NCI-H748 (cell line): Measurements from ENCODE around the gene CABP4.
"Not testable (repeated sequence)": the region's sequence is repeated elsewhere in the genome, so short reads cannot be mapped to it uniquely, and the experiment has no call there.

ENCODE experiments used
- DNase-seq: peaks from one replicate; lab custom pipeline; 2025; ENCODE audit not compliant: unreplicated experiment; lab: John Stamatoyannopoulos, UW

CABP4 gene

DNA sequence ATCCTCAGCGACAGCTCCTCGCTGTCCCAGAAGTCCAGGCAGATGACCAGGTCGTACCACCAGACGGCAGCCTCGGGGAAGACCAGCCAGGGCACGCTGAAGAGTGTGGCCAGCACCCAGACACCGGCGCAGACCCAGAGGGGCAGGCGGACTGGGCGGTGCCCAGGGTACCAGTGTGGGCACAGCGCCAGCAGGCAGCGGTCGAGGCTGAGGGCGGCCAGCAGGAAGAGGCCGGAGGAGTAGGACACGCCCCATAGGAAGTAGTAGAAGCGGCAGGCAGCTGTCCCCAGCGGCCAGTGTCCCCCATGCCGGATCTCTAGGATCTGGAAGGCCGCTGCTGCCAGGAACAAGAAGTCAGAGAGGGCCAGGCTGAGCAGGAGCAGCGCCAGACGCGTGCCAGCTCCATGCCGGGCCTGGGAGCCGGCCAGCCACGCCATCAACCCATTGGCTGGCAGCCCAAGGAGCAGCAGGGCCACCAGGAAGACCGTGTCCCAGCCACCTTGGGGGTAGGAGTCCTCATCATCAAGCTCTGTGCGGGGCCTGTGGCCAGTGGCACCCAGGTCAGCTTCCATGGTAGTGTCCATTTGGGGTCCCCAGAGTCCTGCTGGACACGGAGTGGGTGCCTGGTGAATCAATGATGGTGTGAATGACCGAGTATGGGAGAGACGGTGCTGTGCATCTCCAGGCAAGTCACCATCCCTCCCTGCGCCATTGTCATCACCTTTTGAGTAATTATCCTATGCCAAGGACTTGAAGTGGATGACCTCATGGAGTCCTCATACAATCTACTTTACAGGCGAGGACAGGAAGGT, 2.8 kb upstream of the CABP4 start, which contains the start of gene GPR152:
GPR152 (minus strand) TSS at position 589 of the 812 bp plus-strand sequence; CDS start at position 584, 5 bp downstream.
- DNase-seq, result no peak

DNA sequence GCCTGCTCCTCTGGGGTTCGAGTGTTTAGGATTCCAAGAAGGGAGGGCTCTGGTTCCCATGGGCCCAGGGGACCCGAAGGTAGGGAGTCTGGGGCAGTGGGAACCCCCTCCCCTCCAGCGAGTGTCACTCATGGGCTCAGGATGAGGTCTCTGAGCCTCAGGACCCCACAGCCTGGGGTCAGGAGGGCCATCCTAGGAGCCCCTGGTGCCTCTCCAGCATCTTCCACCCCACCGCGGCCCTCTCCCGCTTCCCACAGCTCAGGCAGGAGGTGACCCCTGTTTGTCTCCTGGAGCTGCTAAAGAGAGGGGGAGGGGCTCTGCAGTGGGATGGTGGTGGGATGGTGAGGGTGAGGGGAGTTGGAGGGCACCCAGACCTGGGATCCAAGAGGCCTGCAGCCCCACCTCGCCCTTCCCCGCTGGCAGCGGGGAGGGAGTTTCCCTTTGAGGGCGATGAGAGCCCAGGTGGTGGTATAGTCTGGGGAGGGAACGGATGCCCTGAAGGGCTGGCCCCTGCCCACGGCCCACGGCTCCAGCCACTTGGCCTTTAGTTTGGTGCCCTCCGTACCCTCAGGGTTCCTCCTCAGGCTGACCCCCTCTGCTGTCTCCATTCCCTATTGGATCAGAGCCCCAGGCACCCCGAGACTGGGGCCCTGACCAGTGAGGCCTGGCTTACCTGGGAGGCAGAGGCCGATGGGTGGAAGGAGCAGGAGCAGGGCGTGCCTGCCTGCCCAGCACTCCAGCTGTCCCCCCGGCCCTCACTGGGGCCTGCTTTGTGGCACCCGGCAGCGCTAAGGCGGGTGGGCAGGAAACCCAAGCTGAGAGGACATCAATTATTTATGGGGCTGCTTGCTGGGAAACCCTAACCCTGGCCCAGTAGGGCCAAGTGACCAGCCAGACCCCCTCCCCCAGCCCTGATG, 1.1 kb upstream of the CABP4 start:
- no peak for DNase-seq

DNA sequence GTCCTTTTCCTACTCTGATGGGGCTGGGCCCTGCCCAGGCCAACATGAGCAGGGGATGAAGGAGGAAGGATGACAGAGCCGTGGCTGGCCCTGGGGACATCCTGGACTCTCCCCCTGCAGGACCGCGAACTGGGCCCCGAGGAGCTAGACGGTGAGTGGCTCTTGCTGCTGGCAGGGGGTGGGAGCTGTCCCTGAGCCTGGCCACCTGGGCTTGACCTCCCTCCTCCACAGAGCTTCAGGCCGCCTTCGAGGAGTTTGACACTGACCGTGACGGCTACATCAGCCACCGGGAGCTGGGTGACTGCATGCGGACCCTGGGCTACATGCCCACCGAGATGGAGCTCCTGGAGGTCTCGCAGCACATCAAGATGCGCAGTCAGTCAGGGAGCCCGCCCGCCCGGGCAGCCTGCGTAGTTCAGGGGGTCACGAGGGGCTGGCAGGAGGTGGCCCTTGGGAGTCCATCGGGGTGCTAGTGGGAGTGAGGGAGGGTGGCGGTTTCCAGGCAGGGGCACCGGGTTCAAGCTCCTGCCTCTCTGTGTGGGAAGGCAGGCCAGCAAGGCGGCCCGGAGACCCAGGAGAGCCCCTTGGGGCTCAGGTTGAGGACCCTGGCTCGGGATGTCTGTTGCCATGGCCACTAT, 1.0 kb downstream of the CABP4 start:
- no peak for DNase-seq

DNA sequence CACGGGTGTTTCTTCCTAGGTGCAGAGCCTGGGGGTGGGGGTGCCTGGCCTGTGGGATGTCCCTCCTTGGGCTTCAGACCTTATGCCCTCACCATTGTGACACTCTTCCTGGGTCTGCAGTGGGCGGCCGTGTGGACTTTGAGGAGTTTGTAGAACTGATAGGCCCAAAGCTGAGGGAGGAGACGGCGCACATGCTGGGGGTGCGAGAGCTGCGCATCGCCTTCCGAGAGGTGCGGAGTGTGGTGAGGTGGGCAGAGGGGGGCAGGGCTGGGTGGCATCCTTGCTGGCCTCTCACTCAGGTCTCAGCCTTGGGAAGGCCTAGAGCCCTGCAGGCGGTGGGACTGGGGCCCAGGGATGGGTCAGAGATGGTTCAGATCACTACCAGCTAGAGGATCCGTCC, 2.3 kb downstream of the CABP4 start:
- no peak for DNase-seq

DNA sequence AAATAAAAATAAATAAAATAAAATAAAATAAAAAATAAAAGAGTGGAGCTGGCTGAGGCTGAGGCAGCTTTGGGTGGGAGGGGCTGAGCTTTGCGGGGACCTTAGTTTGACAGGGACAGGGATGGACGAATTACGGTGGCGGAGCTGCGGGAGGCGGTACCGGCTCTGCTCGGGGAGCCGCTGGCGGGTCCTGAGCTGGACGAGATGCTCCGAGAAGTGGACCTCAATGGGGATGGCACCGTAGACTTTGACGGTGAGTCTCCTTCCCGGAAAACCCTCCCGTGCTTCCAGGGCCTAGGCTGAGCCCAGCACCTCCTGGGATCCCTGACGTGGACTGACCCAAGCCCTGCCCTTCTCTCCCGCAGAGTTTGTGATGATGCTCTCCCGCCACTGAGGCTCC, 3.1 kb downstream of the CABP4 start:
- DNase-seq, result no peak

DNA sequence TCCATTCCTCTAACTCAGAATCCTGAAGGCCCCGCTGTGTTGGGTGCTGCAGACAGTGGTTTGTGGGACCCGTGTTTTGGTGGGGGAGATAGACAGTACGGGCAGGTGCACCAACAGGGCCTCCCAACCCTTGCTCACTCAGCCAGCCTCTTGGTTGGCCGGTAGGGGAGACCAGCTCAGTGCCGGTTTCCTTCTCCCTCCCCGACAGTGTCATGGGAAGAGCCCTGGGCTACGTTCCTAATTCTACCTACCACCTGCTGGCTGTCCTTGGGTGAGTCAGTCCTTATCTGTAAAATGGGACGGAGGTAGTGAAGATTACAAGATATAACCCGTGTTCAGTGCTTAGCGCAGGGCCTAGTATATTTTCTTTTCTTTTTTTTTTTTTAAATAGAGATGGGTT, 8.0 kb downstream of the CABP4 start:
- no peak for DNase-seq

DNA sequence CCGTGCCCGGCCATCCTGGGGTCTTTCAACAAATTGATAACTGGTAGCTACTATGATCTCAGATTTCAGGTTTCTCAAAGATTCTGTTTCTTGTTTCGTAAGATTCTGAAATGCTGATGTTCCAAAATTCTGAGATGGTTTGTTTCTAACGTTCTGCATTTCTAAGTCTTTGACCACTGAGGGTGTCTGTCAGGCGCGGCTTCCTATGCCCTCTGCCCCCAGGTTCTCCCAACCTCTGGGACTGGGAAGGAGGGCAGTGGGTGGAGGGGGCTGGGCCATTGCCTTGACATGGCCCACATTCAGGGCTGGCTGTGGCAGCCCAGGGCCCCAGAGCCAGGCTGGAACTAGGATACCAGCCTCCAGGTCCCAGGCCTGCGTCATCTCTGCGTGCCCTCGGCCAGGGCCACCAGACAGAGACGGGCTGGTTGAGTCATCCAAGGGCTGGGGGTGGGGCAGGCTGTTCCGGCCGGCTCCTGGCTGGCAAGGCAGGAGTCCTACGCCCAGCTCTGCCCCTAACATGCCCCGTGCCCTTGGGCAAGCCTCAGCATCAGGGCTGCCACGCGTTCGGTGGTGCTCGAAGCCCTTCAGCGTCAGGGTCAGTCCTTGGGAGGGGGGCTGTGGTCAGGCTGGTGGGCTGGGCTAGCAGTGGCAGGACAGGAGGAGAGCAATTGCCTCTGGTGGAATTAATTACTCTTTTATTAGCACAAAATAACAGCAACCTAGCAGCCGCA, 8.7 kb downstream of the CABP4 start:
- DNase-seq, result no peak

DNA sequence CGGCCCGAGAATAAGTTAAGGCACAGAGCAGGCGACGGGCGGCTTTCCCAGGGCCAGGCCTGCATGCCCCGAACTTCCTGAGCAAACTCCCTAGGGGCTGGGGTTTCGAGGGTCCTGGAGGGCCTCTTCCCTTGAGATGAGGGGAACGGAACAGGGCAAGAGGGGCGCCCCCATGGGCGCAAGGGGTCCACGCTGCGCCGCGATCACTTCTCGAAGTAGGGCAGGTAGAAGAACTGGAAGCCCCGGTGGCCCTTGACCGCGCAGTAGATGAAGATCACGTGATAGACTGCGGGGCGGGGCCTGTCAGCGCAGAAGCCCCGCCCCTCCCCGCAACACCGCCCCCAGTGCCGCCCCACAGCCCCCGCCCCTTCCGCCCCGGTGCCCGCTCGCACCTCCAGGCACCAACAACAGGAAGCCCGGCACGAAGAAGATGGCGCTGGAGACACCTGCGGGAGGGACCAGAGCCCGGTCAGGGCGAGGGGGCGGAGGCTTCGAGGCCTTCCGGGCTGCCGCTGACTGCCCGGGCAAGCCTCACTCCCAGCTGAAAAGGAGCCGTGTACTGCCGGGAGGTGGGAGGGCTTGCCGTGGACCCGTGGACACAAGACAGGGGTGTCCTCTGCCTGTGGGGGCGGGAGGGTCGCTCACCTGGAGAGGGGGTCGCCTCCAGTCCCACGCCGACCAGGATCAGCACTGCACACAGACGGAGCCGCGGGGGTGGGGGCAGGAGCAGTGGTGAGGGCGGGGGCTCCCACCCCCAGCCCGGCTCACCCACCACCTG, 9.4 kb downstream of the CABP4 start:
- DNase-seq, result peak; percentile 90

DNA sequence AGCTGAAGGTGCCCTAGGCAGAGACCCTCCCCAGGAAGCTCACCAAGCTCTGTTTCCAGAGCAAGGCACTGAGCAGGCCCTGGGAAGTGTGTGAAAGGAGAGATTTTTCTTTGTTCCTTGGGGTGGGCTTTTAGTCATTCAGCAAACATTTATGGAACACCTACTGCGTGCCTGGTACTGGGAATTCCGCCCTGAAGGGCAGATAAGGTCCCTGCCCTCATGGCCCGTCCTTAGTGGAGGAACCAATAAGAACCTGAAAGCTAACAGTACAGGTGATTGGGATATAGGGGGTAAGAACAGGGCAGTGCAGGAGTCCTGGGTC, 10.0 kb downstream of the CABP4 start:
- DNase-seq, result peak; percentile 35

DNA sequence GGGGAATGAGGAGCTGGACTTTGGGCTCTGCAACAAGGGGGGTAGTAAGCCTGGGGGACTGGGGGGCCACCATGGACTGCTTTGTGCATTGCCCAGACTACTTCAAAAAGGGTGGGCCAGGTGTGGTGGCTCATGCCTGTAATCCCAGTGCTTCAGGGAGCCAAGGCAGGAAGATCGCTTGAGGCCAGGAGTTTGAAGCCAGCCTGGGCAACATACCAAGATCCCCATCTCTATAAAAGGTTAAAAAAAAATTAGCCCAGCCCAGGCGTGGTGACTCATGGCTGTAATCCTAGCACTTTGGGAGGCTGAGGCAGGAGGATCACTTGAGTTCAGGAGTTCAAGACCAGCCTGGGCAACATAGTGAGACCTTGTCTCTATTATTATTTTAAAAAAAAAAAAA, 10.4 kb downstream of the CABP4 start:
- not testable (repeated sequence) for DNase-seq

DNA sequence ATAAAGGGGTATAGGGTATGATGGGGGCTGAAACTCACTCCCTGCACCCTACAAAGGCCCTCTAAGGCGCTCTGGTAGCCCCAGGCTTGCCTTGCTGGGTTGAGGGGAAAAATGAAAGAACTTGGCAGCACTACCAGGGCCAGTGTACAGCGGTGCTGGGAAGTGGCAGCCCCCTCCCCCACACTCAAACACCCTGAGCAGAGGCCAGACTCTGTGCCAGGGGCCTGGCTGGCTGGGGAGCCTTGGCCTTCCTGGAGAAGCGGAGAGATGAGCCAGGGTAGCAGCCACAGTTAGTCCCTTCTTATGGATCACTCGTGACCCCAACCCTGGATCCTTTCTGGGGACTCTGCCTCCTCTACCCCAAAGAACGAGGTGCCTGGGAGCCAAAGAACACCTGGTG, 11.2 kb downstream of the CABP4 start:
- DNase-seq, result no peak

DNA sequence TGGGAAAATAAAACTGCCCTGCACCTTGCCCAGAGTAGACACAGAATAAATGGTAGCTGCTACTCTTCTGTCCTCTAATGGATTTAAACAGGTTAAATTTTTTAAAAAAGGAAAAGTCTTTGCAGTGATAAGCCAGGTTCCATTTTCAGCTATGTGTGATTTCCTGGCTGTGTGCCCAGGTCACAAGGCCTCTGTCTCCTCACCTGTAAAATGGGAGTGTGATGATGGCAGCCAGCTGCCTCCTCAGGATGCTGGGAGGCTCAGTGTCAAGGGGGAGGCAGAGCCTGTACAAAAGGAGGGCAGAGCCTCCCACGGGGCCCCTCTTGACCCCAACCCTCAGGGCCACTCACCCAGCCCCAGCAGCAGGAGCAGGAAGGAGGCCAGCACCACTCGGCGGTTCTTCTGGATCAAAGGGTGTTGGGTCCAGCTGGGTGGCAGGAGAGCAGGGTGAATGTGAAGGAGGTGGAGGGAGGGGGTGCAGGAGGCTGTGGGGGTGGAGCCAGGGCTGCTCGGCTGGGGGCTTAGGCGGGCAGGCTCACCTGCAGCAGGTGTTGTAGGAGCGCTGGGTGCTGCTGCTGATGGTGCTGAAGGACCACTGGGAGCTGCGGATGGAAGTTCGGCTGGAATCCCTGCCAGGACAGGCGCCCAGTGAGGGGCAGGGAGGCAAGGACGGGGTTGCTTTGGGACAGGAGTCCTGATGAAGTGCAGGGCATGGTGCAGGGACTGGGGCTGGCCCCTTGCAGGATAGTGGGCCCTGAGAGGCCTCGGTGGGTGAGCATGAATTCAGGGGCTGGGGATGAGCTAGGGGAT, 12.0 kb downstream of the CABP4 start:
- DNase-seq, result no peak

DNA sequence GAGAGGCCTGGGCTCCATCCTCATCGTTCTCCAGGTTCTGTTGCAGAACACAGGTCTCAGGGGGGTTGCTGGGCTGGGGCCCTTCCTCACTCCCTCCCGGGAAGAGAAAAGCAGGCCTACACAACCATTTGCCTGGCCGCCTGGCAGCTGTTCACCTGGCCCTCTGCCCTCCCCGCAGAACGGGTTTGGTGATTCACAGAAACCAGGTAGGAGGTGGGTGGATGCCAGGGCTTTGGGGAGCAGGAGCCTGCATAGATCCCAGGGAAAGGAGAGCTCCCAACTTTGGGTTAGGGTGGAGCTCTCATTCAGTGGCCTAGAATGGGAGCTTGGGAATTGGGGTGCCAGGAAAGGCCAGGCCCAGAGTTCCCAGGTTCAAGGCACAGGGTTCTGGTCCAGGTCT, 12.9 kb downstream of the CABP4 start:
- peak; percentile 25 for DNase-seq

DNA sequence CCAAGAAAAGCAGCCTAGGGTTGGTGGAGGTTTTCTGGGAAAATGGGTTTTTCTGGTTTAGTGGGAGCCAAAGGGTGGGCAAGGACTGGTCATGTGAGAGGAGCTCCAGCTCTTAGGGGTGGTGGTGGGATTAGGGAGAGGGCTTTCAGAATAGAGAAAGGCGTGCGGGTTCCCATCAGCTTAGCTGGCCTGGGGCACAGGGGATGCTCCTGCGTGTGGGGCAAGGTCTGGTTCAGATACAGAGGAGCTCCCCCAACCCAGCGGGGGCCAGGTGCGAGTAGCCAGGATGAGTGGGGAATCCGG, 13.3 kb downstream of the CABP4 start:
- DNase-seq, result no peak

DNA sequence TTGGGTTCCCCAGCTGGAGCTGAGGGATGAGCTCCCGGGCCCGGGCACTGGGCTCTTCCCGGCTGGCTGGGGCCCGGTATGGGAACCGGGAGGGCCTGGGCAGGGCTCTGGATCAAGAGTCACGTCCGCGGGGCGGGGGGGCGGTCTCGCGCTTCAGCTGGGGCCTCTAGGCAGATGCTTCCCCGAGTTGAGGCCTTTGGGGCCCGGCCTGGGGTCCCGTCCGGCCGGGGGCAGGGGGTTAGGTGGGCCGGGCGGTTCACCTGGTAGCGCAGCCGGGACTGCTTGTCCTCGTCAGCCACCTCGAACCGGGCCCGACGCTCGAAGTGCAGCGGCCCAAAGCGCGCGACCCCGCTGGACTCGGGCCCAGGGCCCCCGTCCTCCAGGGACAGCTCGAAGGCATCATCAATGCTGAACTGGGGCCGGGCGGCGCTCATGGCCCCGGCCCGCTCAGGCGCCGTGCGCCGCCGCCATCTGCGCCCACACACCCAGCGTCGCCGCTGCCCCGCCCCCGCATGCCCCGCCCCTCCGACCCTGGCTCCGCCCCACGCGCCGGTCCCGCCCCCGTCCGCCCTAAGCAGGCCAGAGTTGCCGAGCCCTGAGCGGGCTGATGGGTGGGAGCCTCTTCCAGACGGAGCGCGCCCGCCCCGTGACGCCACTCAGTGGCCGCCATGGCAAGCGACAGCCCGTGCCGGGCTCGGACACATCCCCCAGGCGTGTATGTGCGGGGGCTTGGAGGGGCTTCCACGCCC, 13.8 kb downstream of the CABP4 start, which contains the start of gene TMEM134:
TMEM134 (minus strand) TSS at position 493 of the 749 bp plus-strand sequence; CDS start at position 434, 59 bp downstream.
- peak; percentile 93 for DNase-seq

DNA sequence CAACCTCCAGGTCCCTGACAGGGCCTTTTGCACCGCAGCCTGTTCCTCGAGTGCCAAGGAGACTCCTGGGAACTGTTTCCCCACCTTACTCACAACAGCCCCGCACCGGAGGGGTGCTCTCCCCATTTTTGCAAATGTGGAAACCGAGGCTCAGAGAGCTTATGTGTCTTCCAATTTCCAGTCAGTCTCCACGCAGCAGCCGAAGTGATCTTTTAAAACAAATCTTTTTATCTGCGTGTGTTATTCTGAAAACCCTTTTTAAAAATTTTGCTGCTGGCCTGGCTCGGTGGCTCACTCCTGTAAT, 14.3 kb downstream of the CABP4 start:
- DNase-seq, result no peak

DNA sequence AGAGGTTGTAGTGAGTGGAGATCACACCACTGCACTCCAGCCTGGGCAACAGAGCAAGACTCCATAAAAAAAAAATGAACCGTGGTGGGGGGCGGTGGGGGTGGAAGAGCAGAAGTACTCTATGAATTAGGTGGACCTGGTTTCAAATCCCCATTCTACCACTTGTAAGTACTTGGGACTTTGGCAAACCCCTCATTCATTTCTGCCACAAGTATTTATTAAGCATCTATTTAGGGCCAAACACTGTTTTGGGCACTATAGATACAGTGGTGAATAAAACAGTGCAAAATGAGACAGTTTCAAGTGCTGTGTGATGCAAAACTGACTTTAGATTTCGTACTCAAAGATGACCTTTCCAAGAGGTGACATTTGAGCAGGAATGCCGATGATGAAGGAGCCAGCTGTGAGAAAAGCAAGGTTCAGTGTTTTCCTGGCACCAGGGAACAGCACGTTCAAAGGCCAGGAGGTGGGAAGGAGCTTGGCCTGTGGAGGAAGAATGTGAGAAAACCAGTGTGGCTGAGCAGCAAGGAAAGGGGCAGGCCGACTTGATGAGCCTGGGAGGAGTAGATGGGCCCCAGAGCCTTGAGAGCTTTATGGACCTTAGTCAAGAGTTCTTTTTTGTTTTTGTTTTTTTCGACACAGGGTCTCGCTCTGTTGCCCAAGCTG, 15.3 kb downstream of the CABP4 start:
- no peak for DNase-seq

DNA sequence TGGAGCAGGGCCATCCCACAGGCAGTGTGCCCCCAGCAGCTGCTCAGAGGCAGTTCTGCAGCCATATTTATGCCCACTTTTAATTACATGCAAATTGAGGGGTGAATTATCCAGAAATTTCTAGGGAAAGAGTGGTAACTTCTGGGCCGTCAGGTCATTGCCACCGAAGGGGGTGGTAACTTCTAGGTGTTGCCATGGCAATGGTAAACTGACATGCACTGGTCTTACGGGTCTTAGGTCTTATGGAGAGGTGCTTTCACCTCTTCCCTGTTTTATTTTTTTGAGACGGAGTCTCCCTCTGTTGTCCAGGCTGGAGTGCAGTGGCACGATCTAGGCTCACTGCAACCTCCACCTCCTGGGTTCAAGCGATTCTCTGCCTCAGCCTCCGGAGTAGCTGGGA, 17.7 kb downstream of the CABP4 start:
- no peak for DNase-seq
